Epithelial cell of proximal tubule (primary cell): ENCODE data around the gene RESF1. TPM values are rescaled to one million over a fixed set of nuclear protein-coding genes. Genes with fewer than 3 reads are reported as not detected.

Experiments used
- DNase-seq: peaks from one replicate; pipeline ENCODE4 v3.0.0-alpha.2; 2011; ENCODE audit warnings: low read depth
- H3K4me3 ChIP-seq: 2 replicates; pipeline ENCODE4 v1.5.1; 2011; ENCODE audit warnings: low read depth, mild to moderate bottlenecking, low read length
- CTCF ChIP-seq: conservative IDR thresholded peaks from 2 replicates; pipeline ENCODE4 v1.5.1; 2012; ENCODE audit warnings: low read depth, mild to moderate bottlenecking, low read length
- total RNA-seq: library from RNA; depleted of rRNA; stranded (reverse); fragments of >200 nt; gene quantifications from 2 replicates; pipeline ENCODE4 v1.2.3, GENCODE V29; 2015

The RESF1 gene
- total RNA-seq, 1 donor from 2014 or later = 32.2 TPM

GRCh38 chr12:31970199-31970598 lies 11.0 kb downstream of the RESF1 start:
- TF ChIP-seq CTCF = no peak
- H3K4me3 ChIP-seq = no peak overlapping the region
- DNase-seq = no peak

- no peak for DNase-seq
- no peak for TF ChIP-seq CTCF
- no peak overlapping the region for H3K4me3 ChIP-seq
Measured at GRCh38 chr12:31973818-31974217, 14.6 kb downstream of the RESF1 start.

- DNase-seq = no peak
- no peak for TF ChIP-seq CTCF
- H3K4me3 ChIP-seq = no peak overlapping the region
Measured at GRCh38 chr12:31974673-31975072, 15.5 kb downstream of the RESF1 start.

GRCh38 chr12:31984806-31985591 lies 25.8 kb downstream of the RESF1 start:
- no peak for TF ChIP-seq CTCF
- no peak for DNase-seq
- H3K4me3 ChIP-seq = no peak overlapping the region

- DNase-seq = no peak
- no peak for TF ChIP-seq CTCF
- no peak overlapping the region for H3K4me3 ChIP-seq
Measured at GRCh38 chr12:31985832-31986231, 26.6 kb downstream of the RESF1 start.

- no peak overlapping the region for H3K4me3 ChIP-seq
- TF ChIP-seq CTCF = no peak
- DNase-seq = peak; percentile 61
Measured at GRCh38 chr12:31989571-31990362, 30.6 kb downstream of the RESF1 start.

- DNase-seq = no peak
- no peak for TF ChIP-seq CTCF
- no peak overlapping the region for H3K4me3 ChIP-seq
Measured at GRCh38 chr12:31991146-31991545, 31.9 kb downstream of the RESF1 start.
